Measurements from ENCODE around the gene CHTF18.

- TF ChIP-seq CTCF (IDR thresholded peaks at IDR 0.05; ENCODE audit: extremely low read depth in 1 of 2, insufficient read depth in 1 of 2, low read depth in 1 of 2, low read length in 2 of 2) (no peak), MAX (IDR thresholded peaks at IDR 0.05; ENCODE audit: insufficient read depth, insufficient read length) (no peak), EZH2 (IDR thresholded peaks at IDR 0.05; ENCODE audit: borderline replicate concordance, low read depth, low read length, severe bottlenecking) (no peak), POLR2A (IDR thresholded peaks at IDR 0.05; ENCODE audit: low read depth, low read length) (peak; percentile 43), FOS (IDR thresholded peaks at IDR 0.05; ENCODE audit: borderline replicate concordance, insufficient read depth, low read length) (no peak)
Observed at GRCh38 chr16:783404-784161, 4.8 kb upstream of the CHTF18 start.

Measured in endothelial cell of umbilical vein (primary cell).